ENCODE data around the gene SH3RF1.

Gene SH3RF1

GRCh38 chr4:169251291-169252235 is 19.2 kb downstream of the SH3RF1 start:
- no peak for DNase-seq (ENCODE audit: low spot score)

DNA sequence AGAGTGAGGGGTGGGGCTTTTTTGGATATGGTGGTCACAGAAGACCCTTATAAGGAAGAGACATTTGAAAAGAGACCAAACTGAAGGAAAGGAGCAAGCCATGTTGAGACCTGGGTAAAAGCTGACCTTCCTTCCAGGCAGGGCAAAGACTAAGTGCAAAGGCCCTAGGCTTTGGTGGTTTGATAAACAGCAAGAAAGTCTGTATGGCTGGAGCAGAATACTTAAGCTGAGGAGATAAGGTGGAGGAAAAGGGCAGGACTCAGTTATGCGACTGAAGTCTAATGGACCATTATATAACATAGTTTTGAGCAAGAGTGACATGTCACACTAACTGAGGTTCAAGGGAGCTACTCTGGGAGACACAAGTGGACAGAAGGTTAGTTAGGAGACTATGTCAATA is 20.0 kb downstream of the SH3RF1 start:
- no peak for DNase-seq (ENCODE audit: low spot score)

- DNase-seq (ENCODE audit: low spot score), result no peak
Observed at GRCh38 chr4:169249999-169250398, 20.8 kb downstream of the SH3RF1 start.

DNA sequence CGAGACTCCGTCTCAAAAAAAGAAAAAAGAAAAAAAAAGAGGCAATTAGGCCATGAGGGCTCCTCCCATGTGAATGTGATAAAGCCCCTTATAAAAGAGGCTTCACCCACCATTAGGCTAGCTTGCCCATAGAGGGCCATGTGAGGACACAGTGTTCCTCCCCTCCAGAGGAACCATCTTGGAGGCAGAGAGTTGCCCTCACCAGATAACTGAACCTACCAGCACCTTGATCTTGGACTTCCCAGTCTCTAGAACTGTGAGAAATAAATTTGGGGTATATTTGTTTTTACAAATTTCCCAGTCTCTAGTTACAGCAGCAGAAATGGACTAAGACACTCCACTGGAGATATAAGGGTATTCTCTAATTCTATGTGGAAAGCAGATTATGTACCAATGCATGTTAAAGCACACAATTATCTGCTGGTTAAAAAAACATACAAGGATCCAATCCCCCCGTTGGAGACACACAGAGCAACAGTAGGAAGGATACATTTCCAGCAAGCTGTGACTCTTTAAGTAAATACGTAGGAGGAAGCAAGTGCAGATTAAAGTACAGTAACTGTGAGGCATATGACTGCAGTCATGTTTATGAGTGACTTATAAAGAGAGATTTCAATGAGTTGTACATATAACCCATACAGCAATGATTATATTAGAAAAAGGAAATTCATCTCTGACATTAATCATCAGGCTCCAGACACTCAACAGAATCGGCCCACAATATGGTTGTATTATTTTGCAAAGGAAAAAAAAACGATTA is 21.4 kb downstream of the SH3RF1 start:
- no peak for DNase-seq (ENCODE audit: low spot score)

- DNase-seq (ENCODE audit: low spot score), result no peak
Observed at GRCh38 chr4:169248645-169249044, 22.1 kb downstream of the SH3RF1 start.

DNA sequence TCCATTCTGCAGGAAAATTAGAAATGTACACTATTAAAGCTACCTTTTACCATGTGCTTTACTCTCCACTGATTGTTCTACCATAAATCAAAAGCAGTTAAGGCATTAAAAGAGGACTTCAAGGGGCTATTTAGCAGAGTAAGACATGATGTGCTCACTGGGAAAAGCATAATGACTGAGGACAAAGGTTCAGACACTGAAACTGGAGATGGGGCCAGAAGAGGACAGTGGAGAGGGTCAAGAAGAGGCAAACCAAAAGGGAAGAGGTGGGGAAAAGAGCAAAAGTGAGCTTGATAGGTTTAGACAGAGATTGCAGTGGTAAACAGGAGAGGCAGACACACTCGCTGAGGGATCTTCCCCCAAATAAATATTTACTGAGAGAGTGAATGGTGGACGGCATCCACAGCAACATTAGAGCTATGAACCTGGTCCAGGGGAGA is 23.8 kb downstream of the SH3RF1 start:
- DNase-seq (ENCODE audit: low spot score), result no peak

GRCh38 chr4:169246279-169246678 is 24.5 kb downstream of the SH3RF1 start:
- DNase-seq (ENCODE audit: low spot score), result no peak

GRCh38 chr4:169245061-169245460 is 25.7 kb downstream of the SH3RF1 start:
- DNase-seq (ENCODE audit: low spot score), result no peak

- DNase-seq (ENCODE audit: low spot score), result peak; percentile 51
Observed at GRCh38 chr4:169243825-169244609, 26.7 kb downstream of the SH3RF1 start.

- DNase-seq (ENCODE audit: low spot score), result no peak
Observed at GRCh38 chr4:169241464-169241863, 29.3 kb downstream of the SH3RF1 start.

DNA sequence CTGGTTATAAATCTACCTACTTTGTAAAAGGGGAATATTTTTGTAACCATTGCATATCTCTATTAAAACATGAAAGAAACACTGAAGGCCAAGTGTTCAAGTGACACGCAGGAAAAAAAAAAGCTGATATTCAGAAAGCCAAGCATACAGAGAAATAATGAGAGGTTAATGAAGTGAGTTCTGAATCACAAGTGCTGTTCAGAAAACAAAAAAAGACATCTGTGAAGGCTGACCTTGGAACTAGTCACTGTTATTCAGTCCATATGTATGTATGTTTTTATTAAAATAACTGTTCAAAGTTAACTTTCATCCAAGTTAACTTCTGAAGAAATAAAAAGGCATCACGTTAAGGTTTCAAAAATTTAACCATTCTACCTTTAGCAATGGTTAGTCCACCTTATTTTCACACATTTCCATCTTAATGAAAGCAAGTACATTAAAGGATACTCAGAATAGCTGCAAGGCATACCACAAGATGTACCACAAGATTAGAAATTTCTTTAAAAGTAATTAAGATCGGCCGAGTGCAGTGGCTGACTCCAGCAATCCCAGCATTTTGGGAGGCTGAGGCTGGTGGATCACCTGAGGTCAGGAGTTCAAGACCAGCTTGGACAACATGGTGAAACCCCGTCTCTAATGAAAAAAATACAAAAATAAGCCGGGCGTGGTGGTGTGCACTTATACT is 31.4 kb downstream of the SH3RF1 start:
- no peak for DNase-seq (ENCODE audit: low spot score)

GRCh38 chr4:169238445-169238844 is 32.3 kb downstream of the SH3RF1 start:
- DNase-seq (ENCODE audit: low spot score), result peak; percentile 25

DNA sequence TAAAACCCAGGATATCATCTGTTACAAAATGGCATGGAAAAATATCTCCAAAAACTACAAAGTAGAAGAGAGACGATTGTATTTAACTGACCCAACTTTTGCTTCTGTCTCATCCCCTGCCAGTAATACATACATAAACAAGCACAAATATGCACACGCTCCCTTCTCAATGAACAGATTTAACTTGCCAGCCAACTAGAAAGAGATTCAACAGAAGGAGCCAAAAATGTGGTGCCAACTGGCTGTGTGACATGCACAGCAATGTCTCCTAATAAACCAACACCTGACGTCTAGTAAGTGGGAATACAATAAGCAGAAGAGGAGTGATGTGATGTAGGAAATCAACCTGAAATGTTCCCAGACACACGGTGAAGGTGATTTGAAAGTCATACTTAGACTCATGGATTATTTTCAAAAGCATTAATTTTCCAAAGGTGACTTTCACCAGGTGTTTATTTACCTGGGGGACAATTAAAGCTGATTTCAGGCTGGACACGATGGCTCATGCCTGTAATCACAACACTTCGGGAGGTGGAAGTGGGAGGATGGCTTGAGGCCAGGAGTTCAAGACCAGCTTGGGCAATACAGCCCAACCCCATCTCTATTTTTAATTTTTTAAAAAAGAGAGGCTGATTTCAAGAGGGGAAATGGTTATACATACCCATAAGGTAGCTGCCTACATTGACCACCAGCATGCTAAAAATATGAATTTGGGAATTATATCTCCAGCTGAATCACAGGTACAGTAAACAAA is 33.7 kb downstream of the SH3RF1 start:
- no peak for DNase-seq (ENCODE audit: low spot score)

DNA sequence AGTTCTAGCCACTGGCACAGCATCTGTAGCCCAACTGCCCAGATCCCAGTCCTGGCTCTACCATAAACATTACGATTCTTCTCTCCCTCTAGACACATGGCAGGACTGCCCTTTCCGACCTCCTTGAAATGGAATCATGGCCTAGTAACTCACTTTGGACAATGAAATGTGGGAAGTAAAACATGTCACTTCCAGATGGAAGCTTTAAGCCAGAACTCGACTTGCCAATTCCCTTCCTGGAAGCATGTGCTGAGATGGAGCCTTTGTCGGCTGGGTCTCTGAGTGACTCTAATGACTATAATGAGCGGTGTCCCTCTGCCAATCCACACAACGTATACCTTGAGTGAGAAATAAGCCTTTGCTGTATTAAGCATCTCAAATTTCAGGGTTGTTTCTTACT is 34.7 kb downstream of the SH3RF1 start:
- DNase-seq (ENCODE audit: low spot score), result no peak

DNA sequence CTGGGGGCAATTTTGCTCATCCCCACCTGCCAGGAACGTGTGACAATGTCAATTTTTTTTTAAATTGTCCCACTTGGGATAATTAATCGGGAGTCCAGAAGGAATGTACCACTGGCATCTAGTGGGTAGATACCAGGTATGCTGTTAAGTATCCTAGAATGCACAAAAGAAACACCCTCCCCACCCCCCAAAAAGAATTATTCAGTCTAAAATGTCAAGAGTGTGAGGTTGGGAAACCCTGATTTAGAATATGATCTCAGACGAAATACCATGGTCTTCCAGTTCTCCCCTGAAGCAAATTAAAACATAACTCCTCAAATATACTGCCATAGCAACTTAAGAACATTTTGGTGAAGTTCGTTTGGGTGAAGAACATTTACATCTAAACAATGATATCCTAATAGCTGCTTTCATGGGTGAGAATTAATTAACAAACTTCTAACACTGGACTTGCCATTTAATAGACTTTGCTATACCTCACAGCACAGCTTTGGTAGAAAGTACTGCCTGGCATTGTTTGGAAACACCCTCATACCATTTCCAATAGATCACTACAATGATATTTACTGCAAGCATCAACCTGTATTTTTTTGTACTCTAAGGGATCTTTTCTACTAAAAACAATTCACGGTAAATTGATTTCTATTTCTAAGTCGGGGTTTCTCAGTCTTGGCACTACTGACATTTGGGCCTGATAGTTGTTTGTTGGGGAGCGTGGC is 36.5 kb downstream of the SH3RF1 start:
- no peak for DNase-seq (ENCODE audit: low spot score)

DNA sequence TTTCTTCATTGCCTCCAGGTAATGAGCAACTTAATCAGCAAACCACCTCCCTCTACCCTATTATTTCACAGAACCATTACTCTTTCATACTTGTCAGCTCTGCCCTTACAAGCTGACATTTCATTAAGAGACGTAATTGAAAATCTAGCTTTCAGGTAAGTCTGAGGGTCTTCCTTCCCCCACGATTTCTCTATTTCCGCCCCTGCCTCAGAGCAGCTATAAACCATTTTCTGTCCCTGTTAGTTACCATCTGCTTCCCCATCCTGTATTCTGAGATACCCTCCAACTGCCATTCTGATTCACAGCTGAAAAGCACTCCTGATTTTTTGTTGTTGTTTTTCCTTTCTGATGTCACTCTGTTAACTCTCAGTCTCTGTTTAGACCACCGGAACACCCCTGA is 37.1 kb downstream of the SH3RF1 start:
- no peak for DNase-seq (ENCODE audit: low spot score)

GRCh38 chr4:169231647-169232262 is 39.0 kb downstream of the SH3RF1 start:
- no peak for DNase-seq (ENCODE audit: low spot score)

DNA sequence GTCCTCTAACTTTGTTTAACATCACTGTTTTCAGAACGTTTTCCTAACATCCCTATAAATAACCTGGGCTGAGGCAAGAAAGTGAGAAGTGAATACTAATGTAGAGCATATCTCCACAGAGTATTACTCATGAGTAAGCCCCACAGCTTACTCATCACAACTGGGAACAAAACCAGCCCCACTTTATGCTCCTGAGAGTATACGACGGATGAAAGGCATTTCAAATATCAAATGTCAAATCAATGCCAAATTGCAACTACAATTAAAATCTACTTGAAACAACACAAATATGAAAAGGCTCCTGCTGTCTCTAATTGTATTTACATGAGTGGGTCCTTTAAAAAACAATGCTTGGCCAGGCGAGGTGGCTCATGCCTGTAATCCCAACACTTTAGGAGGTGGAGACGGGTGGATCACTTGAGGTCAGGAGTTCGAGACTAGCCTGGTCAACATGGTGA is 41.2 kb downstream of the SH3RF1 start:
- DNase-seq (ENCODE audit: low spot score), result peak; percentile 86

DNA sequence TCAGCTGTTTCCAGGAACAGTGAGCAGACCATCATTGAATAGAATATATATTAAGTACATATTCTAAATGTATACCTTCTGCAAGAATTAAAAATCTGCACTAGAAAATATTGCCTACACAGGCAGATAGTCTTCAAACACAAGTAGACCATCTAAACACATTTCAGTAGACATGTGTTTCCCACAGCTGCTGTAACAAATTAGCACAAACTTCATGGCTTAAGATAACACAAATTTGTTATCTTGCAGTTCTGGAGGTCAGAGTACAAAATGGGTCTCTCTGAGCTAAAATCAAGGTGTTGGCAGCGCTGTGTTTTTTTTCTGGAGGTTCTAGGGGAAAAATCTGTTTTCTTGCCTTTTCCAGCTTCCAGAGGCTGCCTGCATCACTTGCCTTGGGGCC is 42.7 kb downstream of the SH3RF1 start:
- no peak for DNase-seq (ENCODE audit: low spot score)

- no peak for DNase-seq (ENCODE audit: low spot score)
Observed at GRCh38 chr4:169226565-169226964, 44.2 kb downstream of the SH3RF1 start.

Data from AG20443 (cell line).